Vagina (tissue), 2 donors: ENCODE data around the gene APBB2.

Experiments used
- POLR2A ChIP-seq, 2 donors: fragments of 450-650 bp; IDR thresholded peaks; one replicate each; pipeline ENCODE4 v1.6.1; 2017; ENCODE audit warnings: antibody characterized with exemption in 2 of 2, mild to moderate bottlenecking in 2 of 2, moderate library complexity in 2 of 2
- POLR2AphosphoS5 ChIP-seq, 2 donors: sonication (generic); formaldehyde crosslinking; IDR thresholded peaks; one replicate each; pipeline ENCODE4 v1.9.0; 2017; ENCODE audit warnings: antibody characterized with exemption in 2 of 2, mild to moderate bottlenecking in 2 of 2, low read depth in 1 of 2; ENCODE audit not compliant: insufficient read depth in 1 of 2
- TF ChIP-seq, protein P1 (sequence below), 3 experiments: fragments of 450-650 bp in 2 of 3; fragments of 200-600 bp in 1 of 3; sonication (generic) in 1 of 3; IDR thresholded peaks; one replicate each; pipeline ENCODE4 v1.5.1; 2017 to 2019; ENCODE audit warnings: antibody characterized with exemption in 3 of 3, mild to moderate bottlenecking in 2 of 3, moderate library complexity in 2 of 3

DNA sequence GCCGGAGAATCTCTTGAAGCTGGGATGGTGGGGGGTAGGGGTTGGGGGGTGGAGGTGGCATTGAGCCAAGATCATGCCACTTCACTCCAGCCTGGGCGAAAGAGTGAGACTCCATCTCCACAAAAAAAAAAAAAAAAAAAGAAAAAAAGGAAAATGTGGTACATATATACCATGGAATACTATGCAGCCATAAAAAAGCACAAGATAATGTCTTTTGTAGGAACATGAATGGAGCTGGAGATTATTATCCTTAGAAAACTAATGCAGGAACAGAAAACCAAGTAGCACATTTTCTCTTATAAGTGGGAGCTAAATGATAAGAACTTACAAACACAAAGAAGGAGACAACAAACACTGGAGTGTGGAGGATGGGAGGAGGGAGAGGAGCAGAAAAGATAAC is 188.5 kb downstream of the APBB2 start:
- no peak for TF ChIP-seq POLR2A (IDR thresholded peaks at IDR 0.05)
- TF ChIP-seq POLR2AphosphoS5 (IDR thresholded peaks at IDR 0.05; ENCODE audit: insufficient read depth in 1 of 2, low read depth in 1 of 2), result no peak
- TF ChIP-seq, protein P1, sequence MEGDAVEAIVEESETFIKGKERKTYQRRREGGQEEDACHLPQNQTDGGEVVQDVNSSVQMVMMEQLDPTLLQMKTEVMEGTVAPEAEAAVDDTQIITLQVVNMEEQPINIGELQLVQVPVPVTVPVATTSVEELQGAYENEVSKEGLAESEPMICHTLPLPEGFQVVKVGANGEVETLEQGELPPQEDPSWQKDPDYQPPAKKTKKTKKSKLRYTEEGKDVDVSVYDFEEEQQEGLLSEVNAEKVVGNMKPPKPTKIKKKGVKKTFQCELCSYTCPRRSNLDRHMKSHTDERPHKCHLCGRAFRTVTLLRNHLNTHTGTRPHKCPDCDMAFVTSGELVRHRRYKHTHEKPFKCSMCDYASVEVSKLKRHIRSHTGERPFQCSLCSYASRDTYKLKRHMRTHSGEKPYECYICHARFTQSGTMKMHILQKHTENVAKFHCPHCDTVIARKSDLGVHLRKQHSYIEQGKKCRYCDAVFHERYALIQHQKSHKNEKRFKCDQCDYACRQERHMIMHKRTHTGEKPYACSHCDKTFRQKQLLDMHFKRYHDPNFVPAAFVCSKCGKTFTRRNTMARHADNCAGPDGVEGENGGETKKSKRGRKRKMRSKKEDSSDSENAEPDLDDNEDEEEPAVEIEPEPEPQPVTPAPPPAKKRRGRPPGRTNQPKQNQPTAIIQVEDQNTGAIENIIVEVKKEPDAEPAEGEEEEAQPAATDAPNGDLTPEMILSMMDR (IDR thresholded peaks at IDR 0.05), result no peak
